Vagina (tissue), 2 donors: ENCODE data around the gene ARID1B.

Experiments
- CTCF ChIP-seq, 3 experiments: fragments of 450-650 bp in 2 of 3; fragments of 200-600 bp in 1 of 3; sonication (generic) in 1 of 3; IDR thresholded peaks; one replicate each; pipeline ENCODE4 v1.5.1; 2017 to 2019; ENCODE audit warnings: antibody characterized with exemption in 3 of 3, mild to moderate bottlenecking in 2 of 3, moderate library complexity in 2 of 3
- POLR2A ChIP-seq, 2 donors: fragments of 450-650 bp; IDR thresholded peaks; one replicate each; pipeline ENCODE4 v1.6.1; 2017; ENCODE audit warnings: antibody characterized with exemption in 2 of 2, mild to moderate bottlenecking in 2 of 2, moderate library complexity in 2 of 2
- POLR2AphosphoS5 ChIP-seq, 2 donors: sonication (generic); formaldehyde crosslinking; IDR thresholded peaks; one replicate each; pipeline ENCODE4 v1.9.0; 2017; ENCODE audit warnings: antibody characterized with exemption in 2 of 2, mild to moderate bottlenecking in 2 of 2, low read depth in 1 of 2; ENCODE audit not compliant: insufficient read depth in 1 of 2

DNA sequence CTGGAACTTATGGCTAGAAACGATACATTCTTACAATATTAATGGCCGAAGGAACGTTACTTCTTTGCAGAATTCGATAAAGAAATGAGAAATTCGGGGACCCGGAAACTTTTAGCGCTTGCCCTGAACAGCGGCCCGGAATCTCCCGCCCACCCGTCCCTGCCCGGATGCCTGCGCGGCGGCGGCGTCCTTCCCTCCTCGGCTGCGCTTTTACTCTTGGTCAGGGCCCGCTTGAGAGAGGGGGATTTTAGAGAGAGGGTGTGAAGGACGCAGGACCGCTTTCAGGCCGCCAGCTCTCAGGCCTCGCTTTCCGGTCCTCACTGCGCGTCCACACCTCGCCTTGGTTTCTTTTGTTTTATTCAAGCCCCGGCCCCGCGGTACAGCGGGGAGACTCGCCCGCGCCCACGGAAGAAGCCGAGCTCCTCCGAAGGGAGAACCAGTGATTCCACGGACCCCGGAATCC lies 243.7 kb downstream of the ARID1B start:
- TF ChIP-seq CTCF (IDR thresholded peaks at IDR 0.05) (no peak), POLR2A (IDR thresholded peaks at IDR 0.05) (no peak), POLR2AphosphoS5 (IDR thresholded peaks at IDR 0.05; ENCODE audit: insufficient read depth in 1 of 2, low read depth in 1 of 2) (no peak)
